ENCODE results near the gene ZNF112. TPM values are rescaled to one million over a fixed set of nuclear protein-coding genes. Genes with fewer than 3 reads are reported as not detected.

The ZNF112 gene
- total RNA-seq, 1 donor = 6.5 TPM

DNA sequence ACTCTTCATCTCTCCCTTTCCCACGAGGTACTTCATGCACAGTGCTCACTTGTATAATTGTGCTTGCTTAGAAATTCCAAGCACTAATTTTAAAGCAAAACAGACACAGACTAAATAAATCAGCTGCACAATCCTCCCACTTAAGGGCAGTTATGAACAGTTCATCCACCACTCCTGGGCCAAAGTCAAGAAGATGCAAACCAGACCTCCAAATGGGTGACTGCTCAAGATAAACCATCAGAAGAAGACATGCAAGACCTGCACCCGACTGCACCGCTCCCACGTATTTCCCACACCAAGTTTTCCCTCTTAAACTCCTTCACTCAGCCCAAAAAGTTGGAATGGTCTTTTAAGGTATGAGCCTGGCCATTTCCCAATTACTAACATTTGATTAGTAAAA, 71.5 kb downstream of the ZNF112 start:
- Histone ChIP-seq H3K36me3 (ENCODE audit: insufficient read depth, low read length) (peaks cover 7% of the 10 kb centered on the region), H3K79me2 (ENCODE audit: insufficient read depth, low read length) (no peaks in the 10 kb centered on the region), H3K9me3 (ENCODE audit: low read depth, low read length) (peaks cover 14% of the 10 kb centered on the region), H3K27me3 (ENCODE audit: insufficient read depth, low read length) (no peaks in the 10 kb centered on the region), H3K4me2 (ENCODE audit: insufficient read depth, low read length) (no peak overlapping the region), H3K27ac (ENCODE audit: low read depth, low read length) (no peak overlapping the region), H3K4me1 (ENCODE audit: insufficient read depth, low read length) (no peaks in the 10 kb centered on the region), H2AFZ (ENCODE audit: low read length) (no peak overlapping the region), H3K4me3 (ENCODE audit: insufficient read depth, low read length) (no peak overlapping the region), H4K20me1 (ENCODE audit: insufficient read depth, low read length) (no peaks in the 10 kb centered on the region)
- TF ChIP-seq, protein P1, sequence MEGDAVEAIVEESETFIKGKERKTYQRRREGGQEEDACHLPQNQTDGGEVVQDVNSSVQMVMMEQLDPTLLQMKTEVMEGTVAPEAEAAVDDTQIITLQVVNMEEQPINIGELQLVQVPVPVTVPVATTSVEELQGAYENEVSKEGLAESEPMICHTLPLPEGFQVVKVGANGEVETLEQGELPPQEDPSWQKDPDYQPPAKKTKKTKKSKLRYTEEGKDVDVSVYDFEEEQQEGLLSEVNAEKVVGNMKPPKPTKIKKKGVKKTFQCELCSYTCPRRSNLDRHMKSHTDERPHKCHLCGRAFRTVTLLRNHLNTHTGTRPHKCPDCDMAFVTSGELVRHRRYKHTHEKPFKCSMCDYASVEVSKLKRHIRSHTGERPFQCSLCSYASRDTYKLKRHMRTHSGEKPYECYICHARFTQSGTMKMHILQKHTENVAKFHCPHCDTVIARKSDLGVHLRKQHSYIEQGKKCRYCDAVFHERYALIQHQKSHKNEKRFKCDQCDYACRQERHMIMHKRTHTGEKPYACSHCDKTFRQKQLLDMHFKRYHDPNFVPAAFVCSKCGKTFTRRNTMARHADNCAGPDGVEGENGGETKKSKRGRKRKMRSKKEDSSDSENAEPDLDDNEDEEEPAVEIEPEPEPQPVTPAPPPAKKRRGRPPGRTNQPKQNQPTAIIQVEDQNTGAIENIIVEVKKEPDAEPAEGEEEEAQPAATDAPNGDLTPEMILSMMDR (IDR thresholded peaks at IDR 0.05; ENCODE audit: extremely low read depth, low read depth, low read length) = no peak
- DNase-seq (ENCODE audit: insufficient read length, low spot score, missing footprints) = no peak

DNA sequence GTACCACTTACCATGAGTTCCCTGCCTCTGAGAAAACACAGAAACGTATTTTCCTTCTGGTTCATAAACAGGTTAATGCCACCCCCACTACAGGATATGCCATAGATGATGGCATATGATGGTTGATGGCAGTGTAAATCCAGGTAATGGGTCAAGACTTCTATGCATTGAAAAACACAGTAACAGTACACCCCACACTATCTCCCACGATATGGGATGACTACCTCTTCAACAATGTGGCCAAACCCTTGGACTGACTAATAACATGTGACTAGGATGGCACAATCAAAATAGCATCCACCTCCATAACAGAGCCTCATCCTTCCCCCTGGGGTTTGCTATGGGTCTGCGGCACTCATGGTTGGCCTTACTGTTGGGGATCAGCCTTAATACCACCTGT, 73.6 kb downstream of the ZNF112 start:
- no peak overlapping the region for H2AFZ ChIP-seq (ENCODE audit: low read length)
- no peak for DNase-seq (ENCODE audit: insufficient read length, low spot score, missing footprints)
- H3K4me3 ChIP-seq (ENCODE audit: insufficient read depth, low read length) = no peak overlapping the region
- no peaks in the 10 kb centered on the region for H3K27me3 ChIP-seq (ENCODE audit: insufficient read depth, low read length)
- peaks cover 10% of the 10 kb centered on the region for H3K9me3 ChIP-seq (ENCODE audit: low read depth, low read length)
- no peaks in the 10 kb centered on the region for H4K20me1 ChIP-seq (ENCODE audit: insufficient read depth, low read length)
- TF ChIP-seq, protein P1 (IDR thresholded peaks at IDR 0.05; ENCODE audit: extremely low read depth, low read depth, low read length) = no peak
- H3K4me2 ChIP-seq (ENCODE audit: insufficient read depth, low read length) = no peak overlapping the region
- H3K4me1 ChIP-seq (ENCODE audit: insufficient read depth, low read length) = no peaks in the 10 kb centered on the region
- H3K79me2 ChIP-seq (ENCODE audit: insufficient read depth, low read length) = no peaks in the 10 kb centered on the region
- no peaks in the 10 kb centered on the region for H3K36me3 ChIP-seq (ENCODE audit: insufficient read depth, low read length)
- no peak overlapping the region for H3K27ac ChIP-seq (ENCODE audit: low read depth, low read length)

DNA sequence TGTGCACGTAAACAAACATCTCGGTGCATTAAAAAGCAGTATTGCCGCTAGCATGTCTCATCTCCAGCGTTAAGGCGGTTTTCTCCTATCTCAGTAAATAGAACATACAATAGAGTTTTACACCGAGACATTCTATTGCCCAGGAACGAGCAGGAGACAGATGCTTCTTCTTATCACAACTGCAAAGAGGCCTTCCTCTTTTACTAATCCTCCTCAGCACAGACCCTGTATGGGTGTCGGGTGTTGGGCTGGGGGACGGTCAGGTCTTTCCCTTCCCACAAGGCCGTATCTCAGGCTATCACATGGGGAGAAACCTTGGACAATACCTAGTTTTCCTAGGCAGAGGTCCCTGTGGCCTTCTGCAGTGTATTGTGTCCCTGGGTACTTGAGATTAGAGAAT, 75.6 kb downstream of the ZNF112 start:
- TF ChIP-seq, protein P1 (IDR thresholded peaks at IDR 0.05; ENCODE audit: extremely low read depth, low read depth, low read length) = no peak
- H3K4me2 ChIP-seq (ENCODE audit: insufficient read depth, low read length) = no peak overlapping the region
- no peak overlapping the region for H3K4me3 ChIP-seq (ENCODE audit: insufficient read depth, low read length)

DNA sequence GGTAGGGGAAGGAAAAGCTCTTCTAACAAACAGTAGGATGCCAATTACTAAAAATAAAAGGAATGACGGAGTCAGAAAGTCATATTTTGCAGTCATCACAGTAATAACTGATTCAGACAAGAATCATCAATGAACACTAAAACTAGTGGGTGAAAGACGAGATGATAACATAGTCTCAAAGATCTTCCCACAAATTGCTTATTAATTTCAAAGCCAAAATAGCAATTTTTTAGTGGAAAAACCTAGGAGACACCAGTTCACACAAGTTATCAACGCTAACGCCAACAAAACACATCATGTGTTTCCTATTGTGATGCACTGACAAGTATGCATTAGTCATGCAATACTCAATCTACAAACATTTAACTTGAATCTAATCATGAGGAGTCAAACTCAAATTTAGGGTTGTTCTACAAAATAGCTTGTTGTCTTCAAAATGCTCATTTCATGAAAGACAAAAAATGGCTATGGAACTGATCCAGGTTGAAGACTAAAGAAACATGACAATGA, 78.2 kb downstream of the ZNF112 start:
- DNase-seq (ENCODE audit: insufficient read length, low spot score, missing footprints) = peak; percentile 46
- Histone ChIP-seq H4K20me1 (ENCODE audit: insufficient read depth, low read length) (no peaks in the 10 kb centered on the region), H3K36me3 (ENCODE audit: insufficient read depth, low read length) (no peaks in the 10 kb centered on the region), H3K79me2 (ENCODE audit: insufficient read depth, low read length) (no peaks in the 10 kb centered on the region), H3K27ac (ENCODE audit: low read depth, low read length) (peak overlapping the region; percentile 39), H3K9me3 (ENCODE audit: low read depth, low read length) (peaks cover 12% of the 10 kb centered on the region), H2AFZ (ENCODE audit: low read length) (peak overlapping the region; percentile 18), H3K4me1 (ENCODE audit: insufficient read depth, low read length) (no peaks in the 10 kb centered on the region), H3K4me2 (ENCODE audit: insufficient read depth, low read length) (no peak overlapping the region), H3K4me3 (ENCODE audit: insufficient read depth, low read length) (no peak overlapping the region), H3K27me3 (ENCODE audit: insufficient read depth, low read length) (no peaks in the 10 kb centered on the region)
- TF ChIP-seq, protein P1 (IDR thresholded peaks at IDR 0.05; ENCODE audit: extremely low read depth, low read depth, low read length) = no peak

More for the DNA sequence above, 75.6 kb downstream of the ZNF112 start:
- Histone ChIP-seq H2AFZ (ENCODE audit: low read length) (no peak overlapping the region), H3K4me1 (ENCODE audit: insufficient read depth, low read length) (no peaks in the 10 kb centered on the region), H3K27me3 (ENCODE audit: insufficient read depth, low read length) (no peaks in the 10 kb centered on the region), H3K79me2 (ENCODE audit: insufficient read depth, low read length) (no peaks in the 10 kb centered on the region), H3K36me3 (ENCODE audit: insufficient read depth, low read length) (no peaks in the 10 kb centered on the region), H4K20me1 (ENCODE audit: insufficient read depth, low read length) (no peaks in the 10 kb centered on the region), H3K27ac (ENCODE audit: low read depth, low read length) (no peak overlapping the region), H3K9me3 (ENCODE audit: low read depth, low read length) (no peaks in the 10 kb centered on the region)
- no peak for DNase-seq (ENCODE audit: insufficient read length, low spot score, missing footprints)
